NT2/D1 (cell line): Measurements from ENCODE around the gene CKAP2L.

Experiments
- DNase-seq: peaks from one replicate; pipeline ENCODE4 v3.0.0-alpha.2; 2011; ENCODE audit warnings: low read depth, low spot score
- H3K27me3 ChIP-seq: 2 replicates; pipeline ENCODE4 v1.6.0; 2011; ENCODE audit warnings: mild to moderate bottlenecking; ENCODE audit not compliant: insufficient read length, insufficient read depth
- H3K36me3 ChIP-seq: 2 replicates; pipeline ENCODE4 v1.6.1; 2011; ENCODE audit warnings: mild to moderate bottlenecking, low read length, mixed read lengths; ENCODE audit not compliant: insufficient read depth, insufficient read length
- H3K4me1 ChIP-seq: 2 replicates; pipeline ENCODE4 v1.5.1; 2011; ENCODE audit not compliant: insufficient read depth, insufficient read length
- H3K4me3 ChIP-seq: 2 replicates; pipeline ENCODE4 v1.5.1; 2011; ENCODE audit warnings: low read depth; ENCODE audit not compliant: insufficient read length
- H3K9ac ChIP-seq: 2 replicates; pipeline ENCODE4 v1.6.0; 2011; ENCODE audit warnings: low read depth; ENCODE audit not compliant: insufficient read length
- H3K9me3 ChIP-seq: 2 replicates; pipeline ENCODE4 v1.5.1; 2011; ENCODE audit warnings: mild to moderate bottlenecking, low read length; ENCODE audit not compliant: insufficient read depth
- SUZ12 ChIP-seq: IDR thresholded peaks from 2 replicates; pipeline ENCODE4 v1.6.1; 2011; ENCODE audit not compliant: insufficient read length, insufficient read depth; ENCODE audit errors: extremely low read depth
- YY1 ChIP-seq: IDR thresholded peaks from 2 replicates; pipeline ENCODE4 v1.6.1; 2011; ENCODE audit not compliant: insufficient read length, insufficient read depth
- ZNF274 ChIP-seq: IDR thresholded peaks from 2 replicates; pipeline ENCODE4 v1.6.1; 2011; ENCODE audit warnings: mild to moderate bottlenecking, low read depth, low read length

CKAP2L gene, protein sequence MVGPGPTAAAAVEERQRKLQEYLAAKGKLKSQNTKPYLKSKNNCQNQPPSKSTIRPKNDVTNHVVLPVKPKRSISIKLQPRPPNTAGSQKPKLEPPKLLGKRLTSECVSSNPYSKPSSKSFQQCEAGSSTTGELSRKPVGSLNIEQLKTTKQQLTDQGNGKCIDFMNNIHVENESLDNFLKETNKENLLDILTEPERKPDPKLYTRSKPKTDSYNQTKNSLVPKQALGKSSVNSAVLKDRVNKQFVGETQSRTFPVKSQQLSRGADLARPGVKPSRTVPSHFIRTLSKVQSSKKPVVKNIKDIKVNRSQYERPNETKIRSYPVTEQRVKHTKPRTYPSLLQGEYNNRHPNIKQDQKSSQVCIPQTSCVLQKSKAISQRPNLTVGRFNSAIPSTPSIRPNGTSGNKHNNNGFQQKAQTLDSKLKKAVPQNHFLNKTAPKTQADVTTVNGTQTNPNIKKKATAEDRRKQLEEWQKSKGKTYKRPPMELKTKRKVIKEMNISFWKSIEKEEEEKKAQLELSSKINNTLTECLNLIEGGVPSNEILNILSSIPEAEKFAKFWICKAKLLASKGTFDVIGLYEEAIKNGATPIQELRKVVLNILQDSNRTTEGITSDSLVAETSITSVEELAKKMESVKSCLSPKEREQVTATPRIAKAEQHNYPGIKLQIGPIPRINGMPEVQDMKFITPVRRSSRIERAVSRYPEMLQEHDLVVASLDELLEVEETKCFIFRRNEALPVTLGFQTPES

GRCh38 chr2:112764071-112765044 is at the start of gene CKAP2L:
Gene CKAP2L (minus strand): TSS chr2:112764609. CDS start chr2:112764598, 11 bp downstream.
- peak; percentile 96 for DNase-seq
- H3K9ac ChIP-seq = peak within 1 kb of the TSS; percentile 74
- H3K4me1 ChIP-seq = no peaks in the 10 kb centered on the region
- peaks cover 28% of the 10 kb centered on the region for H3K36me3 ChIP-seq
- TF ChIP-seq YY1 (no peak), ZNF274 (no peak), SUZ12 (no peak)
- H3K27me3 ChIP-seq = no peaks in the 10 kb centered on the region
- H3K9me3 ChIP-seq = 0 out of 2 replicates have a peak, but pooled peaks cover 8% of the 10 kb centered on the region
- H3K4me3 ChIP-seq = peak within 1 kb of the TSS; percentile 63

GRCh38 chr2:112813280-112813966 is 49.0 kb upstream of the CKAP2L start:
- no peaks in the 10 kb centered on the region for H3K36me3 ChIP-seq
- H3K27me3 ChIP-seq = no peaks in the 10 kb centered on the region
- no peaks in the 10 kb centered on the region for H3K9me3 ChIP-seq
- peaks cover 9% of the 10 kb centered on the region for H3K4me1 ChIP-seq
- H3K9ac ChIP-seq = no peak overlapping the region
- TF ChIP-seq YY1 = no peak
- TF ChIP-seq ZNF274 = no peak
- TF ChIP-seq SUZ12 = no peak
- H3K4me3 ChIP-seq = no peak overlapping the region
- no peak for DNase-seq

GRCh38 chr2:112812318-112813267 is 48.2 kb upstream of the CKAP2L start:
- TF ChIP-seq ZNF274 = no peak
- no peak for TF ChIP-seq YY1
- TF ChIP-seq SUZ12 = no peak
- H3K4me3 ChIP-seq = no peak overlapping the region
- peaks cover 2% of the 10 kb centered on the region; the same call in 1 of the 2 replicates for H3K9me3 ChIP-seq
- H3K36me3 ChIP-seq = no peaks in the 10 kb centered on the region
- H3K4me1 ChIP-seq = peaks cover 9% of the 10 kb centered on the region
- no peak for DNase-seq
- no peaks in the 10 kb centered on the region for H3K27me3 ChIP-seq
- H3K9ac ChIP-seq = no peak overlapping the region

GRCh38 chr2:112811841-112812306 is 47.5 kb upstream of the CKAP2L start:
- DNase-seq = no peak

GRCh38 chr2:112811276-112811831 is 46.9 kb upstream of the CKAP2L start:
- H3K9ac ChIP-seq = no peak overlapping the region
- DNase-seq = no peak
- no peak overlapping the region for H3K4me3 ChIP-seq
- H3K9me3 ChIP-seq = peaks cover 5% of the 10 kb centered on the region; the same call in 1 of the 2 replicates
- H3K4me1 ChIP-seq = peaks cover 9% of the 10 kb centered on the region
- no peaks in the 10 kb centered on the region for H3K27me3 ChIP-seq
- no peaks in the 10 kb centered on the region for H3K36me3 ChIP-seq
- TF ChIP-seq YY1 (no peak), SUZ12 (no peak), ZNF274 (no peak)

More at GRCh38 chr2:112811841-112812306, 47.5 kb upstream of the CKAP2L start:
- H3K4me1 ChIP-seq = peaks cover 9% of the 10 kb centered on the region
- H3K4me3 ChIP-seq = no peak overlapping the region
- no peaks in the 10 kb centered on the region for H3K27me3 ChIP-seq
- no peak for TF ChIP-seq YY1
- no peak for TF ChIP-seq ZNF274
- TF ChIP-seq SUZ12 = no peak
- peaks cover 5% of the 10 kb centered on the region; the same call in 1 of the 2 replicates for H3K9me3 ChIP-seq
- H3K9ac ChIP-seq = no peak overlapping the region
- H3K36me3 ChIP-seq = no peaks in the 10 kb centered on the region
